ENCODE data around the gene LIPH.

GRCh38 chr3:185488465-185488864, 63.9 kb downstream of the LIPH start:
- TF ChIP-seq POLR2A (IDR thresholded peaks at IDR 0.05): no peak
- TF ChIP-seq, protein P1, sequence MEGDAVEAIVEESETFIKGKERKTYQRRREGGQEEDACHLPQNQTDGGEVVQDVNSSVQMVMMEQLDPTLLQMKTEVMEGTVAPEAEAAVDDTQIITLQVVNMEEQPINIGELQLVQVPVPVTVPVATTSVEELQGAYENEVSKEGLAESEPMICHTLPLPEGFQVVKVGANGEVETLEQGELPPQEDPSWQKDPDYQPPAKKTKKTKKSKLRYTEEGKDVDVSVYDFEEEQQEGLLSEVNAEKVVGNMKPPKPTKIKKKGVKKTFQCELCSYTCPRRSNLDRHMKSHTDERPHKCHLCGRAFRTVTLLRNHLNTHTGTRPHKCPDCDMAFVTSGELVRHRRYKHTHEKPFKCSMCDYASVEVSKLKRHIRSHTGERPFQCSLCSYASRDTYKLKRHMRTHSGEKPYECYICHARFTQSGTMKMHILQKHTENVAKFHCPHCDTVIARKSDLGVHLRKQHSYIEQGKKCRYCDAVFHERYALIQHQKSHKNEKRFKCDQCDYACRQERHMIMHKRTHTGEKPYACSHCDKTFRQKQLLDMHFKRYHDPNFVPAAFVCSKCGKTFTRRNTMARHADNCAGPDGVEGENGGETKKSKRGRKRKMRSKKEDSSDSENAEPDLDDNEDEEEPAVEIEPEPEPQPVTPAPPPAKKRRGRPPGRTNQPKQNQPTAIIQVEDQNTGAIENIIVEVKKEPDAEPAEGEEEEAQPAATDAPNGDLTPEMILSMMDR (IDR thresholded peaks at IDR 0.05): no peak

All from transverse colon (tissue), 3 donors.